ENCODE data around the gene PRXL2A.

- no peak for TF ChIP-seq CTCF (IDR thresholded peaks at IDR 0.05; ENCODE audit: insufficient read depth, low read depth, low read length)
- TF ChIP-seq EZH2 (IDR thresholded peaks at IDR 0.05; ENCODE audit: insufficient read depth, low read length) = no peak
These were observed 43.7 kb downstream of the PRXL2A start for GRCh38 chr10:80452069-80452468.
